H1 (cell line): Measurements from ENCODE around the gene KMT2E. TPM values are rescaled to one million over a fixed set of nuclear protein-coding genes. Genes with fewer than 3 reads are reported as not detected.

Experiments
- CTCF ChIA-PET: fragments of 300-600 bp; sonication (Branson Sonifier 250); formaldehyde crosslinking; loops from one replicate; lab custom pipeline; 2021; ENCODE audit not compliant: partially characterized antibody; lab: Charles Lee
- POLR2A ChIA-PET: fragments of 300-600 bp; sonication (Branson Sonifier 250); formaldehyde crosslinking; loops from one replicate; lab custom pipeline; 2021; ENCODE audit warnings: inconsistent platforms; ENCODE audit not compliant: partially characterized antibody; lab: Charles Lee
- DNase-seq, 2 experiments: peaks; one replicate each; pipeline versions ENCODE4 v3.0.0 to v3.0.0-alpha.2; 2010 to 2022; ENCODE audit warnings: low spot score in 2 of 2, low read depth in 1 of 2, mixed read lengths in 1 of 2
- FAIRE-seq: peaks from 2 replicates; lab custom pipeline; 2011; peaks lifted over from hg19 to GRCh38; lab: Jason Lieb, UNC
- H2AFZ ChIP-seq: 2 replicates; pipeline ENCODE4 v1.8.1; 2012; ENCODE audit warnings: low read length, inconsistent platforms
- H2AK5ac ChIP-seq: 2 replicates; pipeline ENCODE4 v1.6.1; 2013; ENCODE audit warnings: low read depth, low read length
- H2BK120ac ChIP-seq: replicated peaks from 2 replicates; pipeline ENCODE3; 2013; ENCODE audit warnings: low read depth, low read length, inconsistent platforms
- H2BK12ac ChIP-seq: 2 replicates; pipeline ENCODE4 v1.6.1; 2013; ENCODE audit warnings: low read depth, low read length
- H2BK15ac ChIP-seq: 2 replicates; pipeline ENCODE4 v1.6.1; 2013; ENCODE audit warnings: low read length
- H2BK20ac ChIP-seq: 2 replicates; pipeline ENCODE4 v1.6.1; 2013; ENCODE audit warnings: low read length
- H2BK5ac ChIP-seq: 2 replicates; pipeline ENCODE4 v1.6.1; 2013; ENCODE audit warnings: low read depth, low read length
- H3K14ac ChIP-seq: 2 replicates; pipeline ENCODE4 v1.6.1; 2013; ENCODE audit warnings: inconsistent platforms; ENCODE audit not compliant: insufficient read length
- H3K18ac ChIP-seq: 2 replicates; pipeline ENCODE4 v1.6.1; 2013; ENCODE audit warnings: low read length; ENCODE audit errors: extremely low read depth
- H3K23ac ChIP-seq: 2 replicates; pipeline ENCODE4 v1.6.1; 2013; ENCODE audit warnings: inconsistent platforms; ENCODE audit not compliant: insufficient read length
- H3K23me2 ChIP-seq: 2 replicates; pipeline ENCODE4 v1.6.1; 2013; ENCODE audit warnings: low read depth, low read length
- H3K27ac ChIP-seq: 2 replicates; pipeline ENCODE4 v1.6.1; 2011; ENCODE audit warnings: low read depth, low read length, inconsistent platforms
- H3K27me3 ChIP-seq, 4 experiments: replicated peaks in 1 of 4; 1 replicate in 1 of 4; 2 replicates in 3 of 4; pipeline versions ENCODE4 v1.6.1 to v1.8.1; 2011 to 2013; ENCODE audit warnings: low read length in 3 of 4, mild to moderate bottlenecking in 3 of 4, inconsistent platforms in 2 of 4, mixed read lengths in 2 of 4, moderate library complexity in 1 of 4; ENCODE audit not compliant: control insufficient read depth in 3 of 4, insufficient read depth in 3 of 4; ENCODE audit errors: extremely low read depth in 1 of 4
- H3K36me3 ChIP-seq, 4 experiments: 2 replicates each; pipeline versions ENCODE4 v1.6.1 to v1.8.1; 2011 to 2013; ENCODE audit warnings: mild to moderate bottlenecking in 4 of 4, low read length in 3 of 4, moderate library complexity in 2 of 4, control low read depth in 1 of 4, inconsistent platforms in 1 of 4; ENCODE audit not compliant: insufficient read depth in 4 of 4, control insufficient read depth in 2 of 4
- H3K4ac ChIP-seq: replicated peaks from 2 replicates; pipeline ENCODE3; 2013; ENCODE audit warnings: low read length, low read depth, mixed read lengths, inconsistent platforms; ENCODE audit not compliant: insufficient read length
- H3K4me1 ChIP-seq, 4 experiments: replicated peaks in 1 of 4; 1 replicate in 1 of 4; 2 replicates in 3 of 4; pipeline versions ENCODE4 v1.6.1 to v1.8.1; 2011 to 2013; ENCODE audit warnings: low read length in 3 of 4, inconsistent platforms in 2 of 4, mixed read lengths in 1 of 4; ENCODE audit not compliant: insufficient read depth in 4 of 4, control insufficient read depth in 3 of 4
- H3K4me2 ChIP-seq, 2 experiments: 2 replicates each; pipeline versions ENCODE4 v1.6.1 to v1.8.1; 2011 to 2013; ENCODE audit warnings: low read depth in 2 of 2, low read length in 2 of 2, control low read depth in 1 of 2, inconsistent platforms in 1 of 2, mild to moderate bottlenecking in 1 of 2; ENCODE audit not compliant: insufficient read depth in 1 of 2
- H3K4me3 ChIP-seq, 4 experiments: fragments of 200-600, 300-600 bp in 1 of 4; sonication (generic), shearing (Covaris generic), sonication (Bioruptor Twin) in 1 of 4; 2 replicates each; pipeline versions ENCODE4 v1.5.1 to v1.8.1; 2011 to 2016; ENCODE audit warnings: low read length in 4 of 4, low read depth in 3 of 4, control low read depth in 2 of 4, inconsistent platforms in 2 of 4, mild to moderate bottlenecking in 2 of 4, mixed read lengths in 1 of 4, moderate library complexity in 1 of 4; ENCODE audit not compliant: insufficient read depth in 2 of 4; ENCODE audit errors: extremely low read depth in 1 of 4
- H3K56ac ChIP-seq: replicated peaks from 2 replicates; pipeline ENCODE3; 2013; ENCODE audit warnings: low read depth, mild to moderate bottlenecking, mixed read lengths, low read length, inconsistent platforms; ENCODE audit not compliant: insufficient read length
- H3K79me1 ChIP-seq: 2 replicates; pipeline ENCODE4 v1.6.1; 2013; ENCODE audit warnings: low read depth, low read length, control low read depth
- H3K79me2 ChIP-seq, 2 experiments: 2 replicates each; pipeline versions ENCODE4 v1.6.1 to v1.8.1; 2012 to 2013; ENCODE audit warnings: low read length in 2 of 2, mild to moderate bottlenecking in 2 of 2, inconsistent platforms in 1 of 2; ENCODE audit not compliant: insufficient read depth in 2 of 2, control insufficient read depth in 1 of 2
- H3K9ac ChIP-seq, 4 experiments: replicated peaks in 1 of 4; 1 replicate in 1 of 4; 2 replicates in 3 of 4; pipeline versions ENCODE4 v1.6.1 to v1.8.1; 2011 to 2013; ENCODE audit warnings: low read depth in 3 of 4, low read length in 3 of 4, control low read depth in 2 of 4, mild to moderate bottlenecking in 2 of 4, moderate library complexity in 2 of 4, inconsistent platforms in 1 of 4; ENCODE audit errors: extremely low read depth in 1 of 4
- H3K9me3 ChIP-seq, 2 experiments: 2 replicates each; pipeline versions ENCODE4 v1.6.1 to v1.8.1; 2012 to 2013; ENCODE audit warnings: mild to moderate bottlenecking in 2 of 2, moderate library complexity in 2 of 2, control low read depth in 1 of 2, inconsistent platforms in 1 of 2, low read depth in 1 of 2, low read length in 1 of 2, mixed read lengths in 1 of 2; ENCODE audit not compliant: insufficient read depth in 2 of 2
- H4K20me1 ChIP-seq, 2 experiments: replicated peaks in 1 of 2; 2 replicates each; pipeline versions ENCODE3 to v1.8.1; 2011 to 2013; ENCODE audit warnings: inconsistent platforms in 2 of 2, low read length in 2 of 2, mild to moderate bottlenecking in 1 of 2; ENCODE audit not compliant: insufficient read depth in 2 of 2, control insufficient read depth in 1 of 2
- H4K5ac ChIP-seq: 2 replicates; pipeline ENCODE4 v1.6.1; 2013; ENCODE audit warnings: low read length, low read depth, mixed read lengths, inconsistent platforms; ENCODE audit not compliant: insufficient read length
- H4K8ac ChIP-seq: 2 replicates; pipeline ENCODE4 v1.8.0; 2013; ENCODE audit warnings: mild to moderate bottlenecking, moderate library complexity, low read length, inconsistent platforms; ENCODE audit not compliant: insufficient read depth; ENCODE audit errors: extremely low read depth
- H4K91ac ChIP-seq: replicated peaks from 2 replicates; pipeline ENCODE3; 2013; ENCODE audit warnings: low read length, mixed read lengths, inconsistent platforms; ENCODE audit not compliant: insufficient read length
- EGR1 ChIP-seq: IDR thresholded peaks from 2 replicates; pipeline ENCODE4 v1.6.1; 2011; ENCODE audit warnings: low read depth, low read length, borderline replicate concordance
- POLR2AphosphoS5 ChIP-seq: IDR thresholded peaks from 2 replicates; pipeline ENCODE4 v1.6.1; 2011; ENCODE audit warnings: low read depth, low read length
- SP4 ChIP-seq: IDR thresholded peaks from 2 replicates; pipeline ENCODE4 v1.6.1; 2012; ENCODE audit warnings: low read length, inconsistent platforms
- WGBS, 2 experiments: shearing (Covaris generic) in 1 of 2; methylation state at CpG; one replicate each; pipeline versions ENCODE4 v1.1.6 to v1.1.7; 2013 to 2015; ENCODE audit warnings: low lambda C conversion rate in 2 of 2, mixed read lengths in 2 of 2, inconsistent platforms in 1 of 2, low coverage in 1 of 2, missing lambda C conversion rate in 1 of 2; ENCODE audit not compliant: insufficient replicate concordance in 2 of 2, insufficient coverage in 1 of 2, insufficient read length in 1 of 2; ENCODE audit errors: extremely low coverage in 1 of 2, missing lambda C conversion rate in 1 of 2; 5-methylcytosine and 5-hydroxymethylcytosine counted together
- polyA plus RNA-seq, 7 experiments: library from polyadenylated mRNA; depleted of rRNA in 3 of 7; stranded (reverse) in 5 of 7; unstranded in 2 of 7; fragments of >200 nt in 5 of 7; fragments of 200-250 nt in 2 of 7; gene quantifications; 1 replicate in 5 of 7; 2 replicates in 1 of 7; 4 replicates in 1 of 7; pipeline versions ENCODE4 v1.2.1 to v1.2.3, GENCODE V29; 2011 to 2013; ENCODE audit warnings: missing spikeins in 2 of 7, mixed read lengths in 2 of 7
- total RNA-seq: library from RNA; stranded (reverse); fragmentation: NEBNext Ultra II Directional; extraction: Animal tissue kit (Norgen Biotek cat#: 25700); gene quantifications from 2 replicates; pipeline ENCODE4 v1.2.1, GENCODE V29; 2021

KMT2E gene
- total and polyA plus RNA-seq, 2 of the 8 experiments (the other 6 are each of a cell fraction or from before 2014, with no cell fraction given), result 10.9 to 45.0 TPM

- Histone ChIP-seq H3K9me3 (no peaks in the 10 kb centered on the region), H3K4me2 (no peak overlapping the region), H3K23me2 (no peaks in the 10 kb centered on the region), H3K79me1 (peaks cover 4% of the 10 kb centered on the region), H3K4me3 (no peak overlapping the region), H4K5ac (no peak overlapping the region), H3K4me1 (peaks cover 0 to 8% (median 0%) of the 10 kb centered on the region in 4 experiments; a peak in 2 of 7 replicates), H3K18ac (no peak overlapping the region), H2AFZ (no peak overlapping the region), H2AK5ac (no peak overlapping the region), H4K91ac (no peak overlapping the region), H3K14ac (no peak overlapping the region), H2BK15ac (no peak overlapping the region), H3K23ac (no peak overlapping the region), H3K4ac (no peak overlapping the region), H2BK5ac (no peak overlapping the region), H3K27ac (no peak overlapping the region), H3K27me3 (no peaks in the 10 kb centered on the region), H3K56ac (no peak overlapping the region), H2BK20ac (no peak overlapping the region), H3K36me3 (peaks cover 0 to 4% (median 0%) of the 10 kb centered on the region in 4 experiments; a peak in 2 of 8 replicates), H2BK12ac (no peak overlapping the region), H3K79me2 (peaks cover 0 to 54% of the 10 kb centered on the region in 2 experiments), H3K9ac (no peak overlapping the region), H4K8ac (peak overlapping the region; percentile 81; the same call in 1 of the 2 replicates), H4K20me1 (peaks cover 31 to 32% of the 10 kb centered on the region in 2 experiments), H2BK120ac (no peak overlapping the region)
- no peak for DNase-seq
- 94% methylated on average over 16 of the region's 18 CpGs; no CpG with 5 or more reads in 1 of the 2 experiments for WGBS, 2 experiments
- CTCF ChIA-PET, result interaction anchor here (0.9 to 1.8 kb wide), 3 partner anchors 14 to 19 kb away, joined by 3 to 8 read pairs (median 6); no protein-coding TSS in a partner anchor
- no peak for TF ChIP-seq EGR1
- TF ChIP-seq POLR2AphosphoS5, result no peak
- no peak for TF ChIP-seq SP4
- FAIRE-seq, result no peak
- POLR2A ChIA-PET, result interaction anchor here (0.8 to 4.2 kb wide), 5 partner anchors 8 to 16 kb away, joined by 3 to 56 read pairs (median 7); partner anchors contain the start of gene KMT2E
Measured at GRCh38 chr7:105000927-105001336, 13.1 kb upstream of the KMT2E start.
